Measurements from ENCODE around the gene CARS1.

CARS1 gene

GRCh38 chr11:3087821-3088800 lies 30.9 kb upstream of the CARS1 start:
- no peak overlapping the region for H3K4me3 ChIP-seq (ENCODE audit: low read depth, low read length)
- DNase-seq (ENCODE audit: low read depth) = no peak
- TF ChIP-seq CTCF (IDR thresholded peaks at IDR 0.05; ENCODE audit: low read depth, low read length, missing control alignments) = no peak

GRCh38 chr11:3087373-3087772 lies 30.1 kb upstream of the CARS1 start:
- no peak overlapping the region for H3K4me3 ChIP-seq (ENCODE audit: low read depth, low read length)
- TF ChIP-seq CTCF (IDR thresholded peaks at IDR 0.05; ENCODE audit: low read depth, low read length, missing control alignments) = no peak
- DNase-seq (ENCODE audit: low read depth) = no peak

GRCh38 chr11:3086671-3087150 lies 29.5 kb upstream of the CARS1 start:
- no peak for TF ChIP-seq CTCF (IDR thresholded peaks at IDR 0.05; ENCODE audit: low read depth, low read length, missing control alignments)
- no peak for DNase-seq (ENCODE audit: low read depth)

GRCh38 chr11:3086114-3086513 lies 28.9 kb upstream of the CARS1 start:
- no peak for TF ChIP-seq CTCF (IDR thresholded peaks at IDR 0.05; ENCODE audit: low read depth, low read length, missing control alignments)
- DNase-seq (ENCODE audit: low read depth) = no peak
- H3K4me3 ChIP-seq (ENCODE audit: low read depth, low read length) = no peak overlapping the region

More at GRCh38 chr11:3086671-3087150, 29.5 kb upstream of the CARS1 start:
- H3K4me3 ChIP-seq (ENCODE audit: low read depth, low read length) = no peak overlapping the region

- H3K4me3 ChIP-seq (ENCODE audit: low read depth, low read length) = no peak overlapping the region
- DNase-seq (ENCODE audit: low read depth) = no peak
- TF ChIP-seq CTCF (IDR thresholded peaks at IDR 0.05; ENCODE audit: low read depth, low read length, missing control alignments) = no peak
Measured at GRCh38 chr11:3085052-3085451, 27.8 kb upstream of the CARS1 start.

GRCh38 chr11:3083321-3083720 lies 26.1 kb upstream of the CARS1 start:
- no peak for TF ChIP-seq CTCF (IDR thresholded peaks at IDR 0.05; ENCODE audit: low read depth, low read length, missing control alignments)
- H3K4me3 ChIP-seq (ENCODE audit: low read depth, low read length) = no peak overlapping the region
- no peak for DNase-seq (ENCODE audit: low read depth)

Data from GM12864 (cell line).